Measurements from ENCODE around the gene TMA7B.

DNA sequence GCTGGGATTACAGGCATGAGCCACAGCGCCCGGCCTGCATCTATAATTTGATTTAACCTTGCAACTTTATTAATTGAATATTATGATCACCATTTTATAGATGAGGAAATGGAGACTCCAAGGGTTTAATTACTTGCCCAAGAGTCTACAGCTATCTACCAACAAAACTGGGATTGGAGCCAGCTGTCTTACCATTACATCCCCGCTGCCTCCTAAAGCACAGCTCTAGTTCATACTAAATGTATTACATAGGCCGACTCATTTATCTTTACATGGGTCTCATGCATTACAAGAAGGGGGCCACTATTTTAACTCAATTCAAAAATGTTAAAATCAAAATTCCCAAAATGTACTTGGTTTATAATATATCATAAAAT, 14.1 kb upstream of the TMA7B start:
- TF ChIP-seq POLR2AphosphoS5 (IDR thresholded peaks at IDR 0.05) (no peak), CTCF (IDR thresholded peaks at IDR 0.05) (no peak), POLR2A (IDR thresholded peaks at IDR 0.05) (no peak)
